SK-N-SH (cell line): ENCODE results near the gene CAVIN4.

Experiments used
- EZH2phosphoT487 ChIP-seq: fragments of 200-600 bp; sonication (generic); IDR thresholded peaks from 2 replicates; pipeline ENCODE4 v1.6.1; 2017; ENCODE audit warnings: low read depth, mixed run types, mild to moderate bottlenecking, antibody characterized with exemption, moderate library complexity, borderline replicate concordance
- MXI1 ChIP-seq: IDR thresholded peaks from 2 replicates; pipeline ENCODE4 v1.6.1; 2012; ENCODE audit warnings: mild to moderate bottlenecking, low read depth, low read length, improper control_type of control experiment
- TCF12 ChIP-seq: IDR thresholded peaks from 2 replicates; pipeline ENCODE4 v1.4.0; 2012
- USF1 ChIP-seq: IDR thresholded peaks from 2 replicates; pipeline ENCODE4 v1.4.0; 2012; ENCODE audit warnings: low read depth, borderline replicate concordance
- TF ChIP-seq, protein P1 (sequence below): fragments of 200-600 bp; sonication (generic); IDR thresholded peaks from 2 replicates; pipeline ENCODE4 v1.6.1; 2017; ENCODE audit warnings: antibody characterized with exemption, mild to moderate bottlenecking, moderate library complexity
- TF ChIP-seq, protein P2 (sequence below): IDR thresholded peaks from 2 replicates; pipeline ENCODE4 v1.4.0; 2012; ENCODE audit warnings: low read depth

DNA sequence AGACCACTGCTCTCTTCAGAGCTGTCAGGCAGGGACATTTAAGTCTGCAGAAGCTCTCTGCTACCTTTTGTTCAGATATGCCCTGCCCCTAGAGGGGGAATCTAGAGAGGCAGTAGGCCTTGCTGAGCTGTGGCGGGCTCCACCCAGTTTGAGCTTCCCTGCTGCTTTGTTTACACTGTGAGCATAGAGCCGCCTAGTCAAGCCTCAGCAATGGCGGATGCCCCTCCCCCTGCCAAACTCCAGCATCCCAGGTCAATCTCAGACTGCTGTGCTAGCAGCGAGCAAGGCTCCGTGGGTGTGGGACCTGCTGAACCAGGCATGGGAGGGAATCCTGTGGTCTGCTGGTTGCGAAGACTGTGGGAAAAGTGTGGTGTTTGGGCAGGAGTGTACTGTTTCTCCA lies 59.9 kb downstream of the CAVIN4 start:
- TF ChIP-seq, protein P1, sequence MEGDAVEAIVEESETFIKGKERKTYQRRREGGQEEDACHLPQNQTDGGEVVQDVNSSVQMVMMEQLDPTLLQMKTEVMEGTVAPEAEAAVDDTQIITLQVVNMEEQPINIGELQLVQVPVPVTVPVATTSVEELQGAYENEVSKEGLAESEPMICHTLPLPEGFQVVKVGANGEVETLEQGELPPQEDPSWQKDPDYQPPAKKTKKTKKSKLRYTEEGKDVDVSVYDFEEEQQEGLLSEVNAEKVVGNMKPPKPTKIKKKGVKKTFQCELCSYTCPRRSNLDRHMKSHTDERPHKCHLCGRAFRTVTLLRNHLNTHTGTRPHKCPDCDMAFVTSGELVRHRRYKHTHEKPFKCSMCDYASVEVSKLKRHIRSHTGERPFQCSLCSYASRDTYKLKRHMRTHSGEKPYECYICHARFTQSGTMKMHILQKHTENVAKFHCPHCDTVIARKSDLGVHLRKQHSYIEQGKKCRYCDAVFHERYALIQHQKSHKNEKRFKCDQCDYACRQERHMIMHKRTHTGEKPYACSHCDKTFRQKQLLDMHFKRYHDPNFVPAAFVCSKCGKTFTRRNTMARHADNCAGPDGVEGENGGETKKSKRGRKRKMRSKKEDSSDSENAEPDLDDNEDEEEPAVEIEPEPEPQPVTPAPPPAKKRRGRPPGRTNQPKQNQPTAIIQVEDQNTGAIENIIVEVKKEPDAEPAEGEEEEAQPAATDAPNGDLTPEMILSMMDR: no peak
- TF ChIP-seq TCF12: no peak
- TF ChIP-seq USF1: no peak
- no peak for TF ChIP-seq MXI1
- TF ChIP-seq, protein P2, sequence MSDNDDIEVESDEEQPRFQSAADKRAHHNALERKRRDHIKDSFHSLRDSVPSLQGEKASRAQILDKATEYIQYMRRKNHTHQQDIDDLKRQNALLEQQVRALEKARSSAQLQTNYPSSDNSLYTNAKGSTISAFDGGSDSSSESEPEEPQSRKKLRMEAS: no peak
- TF ChIP-seq EZH2phosphoT487: no peak
